Kidney (tissue), 14 donors: Measurements from ENCODE around the gene PLA2G4A. TPM values are rescaled to one million over a fixed set of nuclear protein-coding genes. Genes with fewer than 3 reads are reported as not detected.
A peak's percentile ranks its signal among the peaks of the same experiment; 100 is the strongest.

Source experiments
- DNase-seq, 5 donors: peaks; one replicate each; pipeline ENCODE4 v3.0.0-alpha.2; 2013 to 2020
- FAIRE-seq: peaks from 2 replicates; lab custom pipeline; 2012; peaks lifted over from hg19 to GRCh38; lab: Jason Lieb, UNC
- H3K27ac ChIP-seq, 2 donors: one replicate each; pipeline ENCODE4 v1.7.0; 2013; ENCODE audit warnings: low read depth in 2 of 2, low read length in 2 of 2, inconsistent platforms in 1 of 2
- H3K27me3 ChIP-seq: one replicate; pipeline ENCODE4 v1.7.1; 2013; ENCODE audit warnings: low read length, inconsistent platforms; ENCODE audit not compliant: control insufficient read depth, insufficient read depth
- H3K36me3 ChIP-seq, 3 donors: one replicate each; pipeline versions ENCODE4 v1.7.0 to v1.7.1; 2013; ENCODE audit warnings: low read length in 3 of 3, control low read depth in 1 of 3, inconsistent platforms in 1 of 3; ENCODE audit not compliant: insufficient read depth in 3 of 3, control insufficient read depth in 2 of 3
- H3K4me1 ChIP-seq, 3 donors: one replicate each; pipeline versions ENCODE4 v1.7.0 to v1.7.1; 2013; ENCODE audit warnings: low read length in 3 of 3, inconsistent platforms in 1 of 3, low read depth in 1 of 3; ENCODE audit not compliant: control insufficient read depth in 2 of 3, insufficient read depth in 2 of 3
- H3K4me3 ChIP-seq, 3 donors: one replicate each; pipeline versions ENCODE4 v1.7.0 to v1.8.1; 2013; ENCODE audit warnings: low read length in 3 of 3, control low read depth in 1 of 3, inconsistent platforms in 1 of 3
- H3K9ac ChIP-seq, 3 donors: one replicate each; pipeline versions ENCODE4 v1.7.0 to v1.7.1; 2013; ENCODE audit warnings: low read length in 3 of 3, control low read depth in 1 of 3, inconsistent platforms in 1 of 3
- H3K9me3 ChIP-seq, 3 donors: one replicate each; pipeline versions ENCODE4 v1.7.0 to v1.7.1; 2013; ENCODE audit warnings: low read length in 3 of 3, control low read depth in 1 of 3, inconsistent platforms in 1 of 3; ENCODE audit not compliant: control insufficient read depth in 2 of 3, insufficient read depth in 1 of 3
- CTCF ChIP-seq: IDR thresholded peaks from 3 replicates; pipeline ENCODE4 v1.5.1; 2012; ENCODE audit warnings: mild to moderate bottlenecking, moderate library complexity, borderline replicate concordance; ENCODE audit not compliant: insufficient read depth; ENCODE audit errors: extremely low read depth
- intact Hi-C: fragments of 100-400 bp; cut with DNase I; formaldehyde crosslinking; loops from one replicate; pipeline ENCODE4 v1.11.1; 2022
- polyA plus RNA-seq: library from polyadenylated mRNA; stranded (reverse); fragments of 350-450 nt; fragmentation: Illumina TruSeq; extraction: RNeasy Lipid Tissue Mini Kit (QIAGEN cat#74804); gene quantifications from one replicate; pipeline ENCODE4 v1.2.3, GENCODE V29; 2014; ENCODE audit warnings: low read depth, low replicate concordance; ENCODE audit not compliant: insufficient read depth
- total RNA-seq: library from RNA; stranded (reverse); fragmentation: NEBNext Ultra II Directional; extraction: Animal tissue kit (Norgen Biotek cat#: 25700); gene quantifications from one replicate; pipeline ENCODE4 v1.2.1, GENCODE V29; 2021
- donor health status: control.
- donor health status: control.
- donor health status: control.
- donor health status: control.
- donor health status: control.
- donor health status: DM: yes; HTN: yes; CAD: no.
- donor health status: Normal renal cell carcinoma (clear cell type).

The PLA2G4A gene
- total and polyA plus RNA-seq, 2 donors from 2014 or later, result 3.4 to 8.4 TPM

GRCh38 chr1:186994897-186995296 is 166.1 kb downstream of the PLA2G4A start:
- intact Hi-C loops, result no loop called here
- no peak for FAIRE-seq
- no peak for DNase-seq

DNA sequence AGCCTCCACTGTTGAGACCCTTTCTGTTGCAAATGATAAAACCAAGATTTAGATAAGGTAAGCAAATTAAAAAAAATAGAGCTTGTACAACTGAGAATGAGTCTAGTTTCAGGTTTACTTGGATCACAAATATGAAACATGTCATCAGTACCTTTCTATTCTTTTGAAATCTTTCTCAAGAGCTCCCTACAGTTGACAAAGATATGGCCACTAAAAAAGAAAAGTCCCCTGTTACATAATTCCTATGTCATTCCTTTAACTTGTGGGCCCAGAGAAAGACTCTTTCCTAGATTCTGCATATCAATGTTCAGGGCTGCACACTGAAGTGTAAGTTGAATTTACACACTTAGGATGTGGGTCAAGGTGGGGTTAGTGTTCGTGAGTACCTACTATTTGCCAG is 168.1 kb downstream of the PLA2G4A start:
- Histone ChIP-seq H3K36me3 (no peaks in the 10 kb centered on the region), H3K27me3 (no peaks in the 10 kb centered on the region), H3K4me1 (no peaks in the 10 kb centered on the region), H3K4me3 (no peak overlapping the region), H3K9ac (no peak overlapping the region), H3K9me3 (no peaks in the 10 kb centered on the region), H3K27ac (no peak overlapping the region)
- intact Hi-C loops, result no loop called here
- DNase-seq (no peak), FAIRE-seq (no peak)
- TF ChIP-seq CTCF, result no peak

More at GRCh38 chr1:186994897-186995296, 166.1 kb downstream of the PLA2G4A start:
- no peaks in the 10 kb centered on the region for H3K36me3 ChIP-seq
- no peak overlapping the region for H3K9ac ChIP-seq
- no peaks in the 10 kb centered on the region for H3K4me1 ChIP-seq
- H3K9me3 ChIP-seq, result no peaks in the 10 kb centered on the region
- H3K27ac ChIP-seq, result no peak overlapping the region
- no peak overlapping the region for H3K4me3 ChIP-seq
- no peak for TF ChIP-seq CTCF
- H3K27me3 ChIP-seq, result no peaks in the 10 kb centered on the region

- no peak overlapping the region for H3K9ac ChIP-seq
- no peak overlapping the region for H3K4me3 ChIP-seq
- intact Hi-C loops, result no loop called here
- no peaks in the 10 kb centered on the region for H3K36me3 ChIP-seq
- no peak for TF ChIP-seq CTCF
- no peak overlapping the region for H3K27ac ChIP-seq
- DNase-seq (no peak), FAIRE-seq (peak; percentile 32)
- H3K27me3 ChIP-seq, result no peaks in the 10 kb centered on the region
- no peaks in the 10 kb centered on the region for H3K4me1 ChIP-seq
- no peaks in the 10 kb centered on the region for H3K9me3 ChIP-seq
These were observed 169.1 kb downstream of the PLA2G4A start for GRCh38 chr1:186997877-186998276.

GRCh38 chr1:186999506-186999905 is 170.8 kb downstream of the PLA2G4A start:
- intact Hi-C loops, result no loop called here
- DNase-seq (no peak), FAIRE-seq (no peak)
- H3K27me3 ChIP-seq, result no peaks in the 10 kb centered on the region
- H3K4me1 ChIP-seq, result no peaks in the 10 kb centered on the region
- TF ChIP-seq CTCF, result no peak
- H3K4me3 ChIP-seq, result no peak overlapping the region
- H3K36me3 ChIP-seq, result no peaks in the 10 kb centered on the region
- H3K9ac ChIP-seq, result no peak overlapping the region
- no peak overlapping the region for H3K27ac ChIP-seq
- H3K9me3 ChIP-seq, result no peaks in the 10 kb centered on the region
